HG02884 (cell line): ENCODE measurements around the gene HAND2.

Source experiments
- ATAC-seq: cut with Tn5 transposase; IDR thresholded peaks from one replicate; pipeline ENCODE4 v1.9.1; 2021; ENCODE audit warnings: mild to moderate bottlenecking, moderate library complexity; ENCODE audit not compliant: unreplicated experiment

Gene HAND2

DNA sequence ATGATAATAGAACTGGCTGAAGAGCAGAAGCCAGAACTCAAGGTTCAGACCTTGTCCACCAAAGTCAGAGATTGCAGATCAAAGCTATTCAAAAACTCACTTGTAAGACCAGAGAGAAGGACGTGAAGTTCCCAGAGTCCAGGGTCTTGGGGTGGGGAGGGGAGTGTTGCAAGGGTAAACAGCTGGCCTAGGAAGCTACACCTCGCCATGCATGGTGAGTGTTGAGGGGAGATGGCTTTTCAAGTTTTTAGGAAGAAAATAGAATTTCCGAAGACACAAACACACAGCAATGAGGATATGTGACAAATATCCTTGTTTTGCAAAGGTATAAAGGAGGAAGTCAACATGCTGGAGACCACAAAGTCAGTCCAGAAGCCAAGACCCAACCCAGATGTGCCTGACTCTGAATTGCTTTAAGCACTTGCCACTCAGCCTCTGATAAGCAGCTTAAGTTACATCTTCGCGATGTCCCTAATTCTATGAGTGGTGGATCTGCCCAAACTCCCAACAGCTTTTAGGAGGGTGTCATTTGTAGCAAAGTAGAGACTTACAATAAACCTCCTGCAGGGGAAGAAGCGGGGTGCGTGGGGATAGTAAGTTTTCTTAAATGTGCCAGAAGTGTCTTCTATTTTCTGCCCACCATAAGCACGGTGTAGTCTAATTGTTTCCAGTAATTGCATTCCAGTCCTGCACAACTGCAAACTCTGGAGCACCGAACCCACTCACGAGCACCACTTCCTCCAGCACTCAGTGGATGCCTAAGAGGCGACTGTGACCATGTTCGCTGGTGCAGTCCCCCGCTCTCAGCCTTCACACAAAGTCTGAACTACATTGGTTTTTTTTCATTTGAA, 26.5 kb downstream of the HAND2 start:
- ATAC-seq = no peak

DNA sequence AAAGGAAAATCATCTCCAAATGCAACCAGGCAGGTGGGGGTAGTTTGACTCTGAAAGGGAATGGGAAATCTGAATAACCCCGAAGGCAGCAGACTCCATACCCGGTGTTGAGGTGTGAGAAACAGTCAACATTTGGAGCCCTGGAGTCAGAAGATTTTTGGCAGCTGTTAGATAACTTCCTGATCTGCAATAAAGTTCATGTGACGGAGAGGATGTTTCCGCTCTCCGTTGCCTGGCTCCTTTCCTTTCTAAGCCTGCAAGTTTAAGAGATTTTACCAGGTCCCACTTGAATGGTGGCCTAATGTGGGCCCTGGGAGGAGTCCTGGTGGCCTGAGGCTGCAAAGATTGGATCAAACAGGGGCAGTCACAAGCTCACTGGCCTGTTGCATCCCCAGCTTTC, 27.7 kb downstream of the HAND2 start:
- no peak for ATAC-seq

GRCh38 chr4:173501592-173502150, 28.4 kb downstream of the HAND2 start:
- no peak for ATAC-seq

- ATAC-seq = no peak
Observed at GRCh38 chr4:173500841-173501591, 29.0 kb downstream of the HAND2 start.

GRCh38 chr4:173499658-173500535, 30.1 kb downstream of the HAND2 start:
- ATAC-seq = no peak

- no peak for ATAC-seq
Observed at GRCh38 chr4:173498771-173499170, 31.3 kb downstream of the HAND2 start.

DNA sequence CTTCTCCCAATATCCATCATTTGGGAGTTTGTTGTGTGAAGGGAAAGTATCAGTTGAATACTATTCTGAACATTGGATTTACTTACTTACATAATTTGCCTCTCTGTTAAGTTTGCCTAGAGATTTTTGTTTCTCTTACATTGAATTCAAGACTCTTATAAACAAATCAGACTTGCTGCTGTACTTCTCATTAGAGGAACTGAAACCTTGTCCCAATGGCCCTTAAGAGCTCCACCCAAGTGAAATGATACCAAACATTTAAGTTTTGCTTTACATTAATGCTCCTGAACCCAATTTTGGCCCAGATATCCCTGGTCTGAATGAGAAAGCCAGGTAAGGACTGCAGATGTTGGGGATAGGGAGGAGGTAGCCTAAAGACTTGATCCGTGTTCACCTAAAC, 32.0 kb downstream of the HAND2 start:
- ATAC-seq = peak; percentile 44

GRCh38 chr4:173494013-173494970, 35.7 kb downstream of the HAND2 start:
- ATAC-seq = peak; percentile 94

- ATAC-seq = no peak
Observed at GRCh38 chr4:173493041-173493440, 37.0 kb downstream of the HAND2 start.

DNA sequence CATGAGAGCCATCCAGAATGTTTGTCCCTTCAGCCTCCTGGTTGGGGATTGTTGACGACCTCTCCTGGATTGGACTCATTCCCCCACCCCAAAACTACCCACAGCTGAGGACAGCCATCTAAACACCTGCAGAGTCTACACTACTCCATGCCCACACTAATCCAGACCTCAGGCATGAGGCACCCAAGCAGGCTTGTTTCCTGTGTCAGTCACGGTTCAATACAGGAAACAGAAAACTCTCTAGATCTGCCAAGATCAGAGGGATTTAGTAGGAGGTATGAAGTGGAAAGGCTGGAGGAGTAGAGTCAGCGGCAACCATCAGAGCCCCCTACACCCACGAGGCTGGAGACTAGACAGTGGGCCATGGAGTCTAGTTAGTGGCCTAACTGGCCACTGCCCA, 37.7 kb downstream of the HAND2 start:
- ATAC-seq = no peak

- ATAC-seq = no peak
Observed at GRCh38 chr4:173490817-173491528, 39.1 kb downstream of the HAND2 start.

GRCh38 chr4:173490256-173490655, 39.8 kb downstream of the HAND2 start:
- no peak for ATAC-seq

DNA sequence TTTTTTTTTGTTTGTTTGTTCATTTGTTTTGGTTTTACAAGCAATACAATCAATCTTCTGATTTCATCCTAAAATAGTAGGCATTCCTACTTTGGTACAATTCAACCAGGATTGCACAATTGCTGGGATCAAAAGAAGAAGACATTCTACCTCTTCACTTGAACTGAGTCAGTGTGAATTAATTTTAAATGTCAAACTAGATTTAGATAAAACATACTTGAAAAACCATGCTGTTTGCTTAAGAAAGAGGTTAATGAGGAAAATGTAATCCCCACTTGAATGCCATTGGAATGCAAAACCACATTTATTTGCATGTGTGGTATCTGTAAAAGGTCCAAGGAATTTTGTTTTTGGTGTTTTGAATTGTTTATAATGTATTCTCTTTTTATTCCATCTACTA, 40.5 kb downstream of the HAND2 start:
- no peak for ATAC-seq

- ATAC-seq = no peak
Observed at GRCh38 chr4:173488656-173489055, 41.4 kb downstream of the HAND2 start.

GRCh38 chr4:173488074-173488473, 42.0 kb downstream of the HAND2 start:
- ATAC-seq = no peak

DNA sequence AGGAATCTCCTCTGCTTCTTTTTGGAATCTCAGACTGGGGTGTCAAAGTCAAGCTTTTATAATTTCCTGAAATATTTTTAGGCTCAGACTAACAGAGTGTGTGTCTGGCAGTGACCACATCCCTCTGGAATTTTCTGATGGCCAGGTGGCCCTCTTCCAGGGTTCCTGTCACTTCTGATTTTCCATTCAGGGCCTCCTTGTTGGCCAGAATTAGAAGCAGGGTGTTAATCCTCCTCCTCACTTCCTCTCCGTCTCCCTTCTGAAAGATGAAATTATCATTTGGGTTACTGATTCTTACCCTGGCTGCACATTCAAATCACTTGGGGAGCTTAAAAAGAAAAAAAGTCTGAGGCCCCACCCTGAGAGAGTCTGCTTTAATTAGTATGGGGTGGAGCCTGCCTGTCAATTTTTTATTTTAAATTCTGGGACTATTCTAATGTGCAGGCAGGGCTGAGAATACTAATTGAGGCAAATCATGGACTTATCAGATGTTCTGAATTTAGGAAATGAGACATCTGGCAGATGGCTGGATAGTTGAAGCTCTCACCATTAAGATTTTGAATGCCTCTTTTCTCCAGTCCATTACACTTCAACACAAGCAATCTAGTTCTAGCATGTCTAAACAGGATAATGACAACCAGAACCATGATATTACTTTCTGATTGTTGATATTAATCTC, 43.2 kb downstream of the HAND2 start:
- ATAC-seq = no peak

- no peak for ATAC-seq
Observed at GRCh38 chr4:173485164-173485563, 44.9 kb downstream of the HAND2 start.

DNA sequence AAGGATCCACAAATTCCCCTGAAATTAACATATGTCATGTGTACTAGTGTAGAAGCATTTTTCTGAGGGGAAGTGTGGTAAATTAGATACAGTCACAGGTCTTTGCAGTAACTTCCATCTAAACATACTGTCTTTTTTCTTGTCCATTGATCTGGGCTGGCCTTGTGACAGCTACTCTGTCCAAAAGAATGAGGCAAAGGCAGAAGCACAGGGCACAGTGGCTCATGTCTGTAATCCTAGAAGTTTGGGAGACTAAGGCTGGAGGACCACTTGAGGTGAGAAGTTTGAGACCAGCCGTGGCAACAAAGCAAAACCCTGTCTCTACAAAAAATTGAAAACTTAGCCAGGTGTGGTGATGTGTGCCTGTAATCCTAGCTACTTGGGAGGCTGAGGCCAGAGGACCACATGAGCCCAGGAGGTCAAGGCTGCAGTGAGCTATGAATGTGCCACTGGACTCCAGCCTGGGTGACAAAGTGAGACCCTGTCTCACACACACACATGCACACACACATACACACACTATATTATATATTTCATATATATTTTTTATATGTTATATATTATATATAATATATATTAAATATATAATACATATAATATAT, 47.6 kb downstream of the HAND2 start:
- ATAC-seq = no peak
